IPS-20b (cell line): ENCODE results near the gene HNRNPCL1.

Experiments used
- H3K27ac ChIP-seq: one replicate; pipeline ENCODE4 v1.5.1; 2013; ENCODE audit warnings: low read length
- H3K27me3 ChIP-seq: 2 replicates; pipeline ENCODE4 v1.6.1; 2013; ENCODE audit warnings: mild to moderate bottlenecking, low read length, inconsistent platforms; ENCODE audit not compliant: insufficient read depth
- H3K36me3 ChIP-seq: 2 replicates; pipeline ENCODE4 v1.6.1; 2013; ENCODE audit warnings: low read depth, mild to moderate bottlenecking, inconsistent platforms, low read length, moderate library complexity; ENCODE audit not compliant: insufficient read depth
- H3K4me1 ChIP-seq: 2 replicates; pipeline ENCODE4 v1.6.1; 2013; ENCODE audit warnings: mild to moderate bottlenecking, control low read depth, inconsistent platforms, low read length, moderate library complexity; ENCODE audit not compliant: insufficient read depth
- H3K4me3 ChIP-seq: 2 replicates; pipeline ENCODE4 v1.5.1; 2013; ENCODE audit warnings: mild to moderate bottlenecking, low read length, inconsistent platforms
- H3K9ac ChIP-seq: 2 replicates; pipeline ENCODE4 v1.6.1; 2013; ENCODE audit warnings: low read depth, mild to moderate bottlenecking, inconsistent platforms, low read length, moderate library complexity
- H3K9me3 ChIP-seq: 2 replicates; pipeline ENCODE4 v1.6.1; 2013; ENCODE audit warnings: mild to moderate bottlenecking, low read depth, low read length, inconsistent platforms; ENCODE audit not compliant: insufficient read depth

HNRNPCL1 gene

GRCh38 chr1:12809933-12810332 lies 38.6 kb downstream of the HNRNPCL1 start:
- Histone ChIP-seq H3K9me3 (peaks cover 70% of the 10 kb centered on the region), H3K27me3 (no peaks in the 10 kb centered on the region)

GRCh38 chr1:12799730-12800129 lies 48.8 kb downstream of the HNRNPCL1 start:
- H3K36me3 ChIP-seq: no peaks in the 10 kb centered on the region
- peaks cover 49% of the 10 kb centered on the region for H3K9me3 ChIP-seq
- no peak overlapping the region for H3K4me3 ChIP-seq
- H3K4me1 ChIP-seq: no peaks in the 10 kb centered on the region
- no peak overlapping the region for H3K27ac ChIP-seq
- H3K9ac ChIP-seq: no peak overlapping the region
- no peaks in the 10 kb centered on the region for H3K27me3 ChIP-seq

More at GRCh38 chr1:12809933-12810332, 38.6 kb downstream of the HNRNPCL1 start:
- H3K36me3 ChIP-seq: no peaks in the 10 kb centered on the region
- H3K9ac ChIP-seq: no peak overlapping the region
- no peak overlapping the region for H3K4me3 ChIP-seq
- no peaks in the 10 kb centered on the region for H3K4me1 ChIP-seq
- no peak overlapping the region for H3K27ac ChIP-seq

GRCh38 chr1:12798911-12799310 lies 49.6 kb downstream of the HNRNPCL1 start:
- H3K4me3 ChIP-seq: no peak overlapping the region
- peaks cover 49% of the 10 kb centered on the region for H3K9me3 ChIP-seq
- no peak overlapping the region for H3K9ac ChIP-seq
- H3K27me3 ChIP-seq: no peaks in the 10 kb centered on the region
- H3K36me3 ChIP-seq: no peaks in the 10 kb centered on the region
- H3K4me1 ChIP-seq: no peaks in the 10 kb centered on the region
- H3K27ac ChIP-seq: no peak overlapping the region
